HG03520 (cell line): Measurements from ENCODE around the gene LILRB2.
"Not testable (repeated sequence)": the region's sequence is repeated elsewhere in the genome, so short reads cannot be mapped to it uniquely, and the experiment has no call there.

Experiments
- ATAC-seq: cut with Tn5 transposase; IDR thresholded peaks from one replicate; pipeline ENCODE4 v1.9.1; 2021; ENCODE audit warnings: mild to moderate bottlenecking, moderate library complexity; ENCODE audit not compliant: unreplicated experiment

The LILRB2 gene

DNA sequence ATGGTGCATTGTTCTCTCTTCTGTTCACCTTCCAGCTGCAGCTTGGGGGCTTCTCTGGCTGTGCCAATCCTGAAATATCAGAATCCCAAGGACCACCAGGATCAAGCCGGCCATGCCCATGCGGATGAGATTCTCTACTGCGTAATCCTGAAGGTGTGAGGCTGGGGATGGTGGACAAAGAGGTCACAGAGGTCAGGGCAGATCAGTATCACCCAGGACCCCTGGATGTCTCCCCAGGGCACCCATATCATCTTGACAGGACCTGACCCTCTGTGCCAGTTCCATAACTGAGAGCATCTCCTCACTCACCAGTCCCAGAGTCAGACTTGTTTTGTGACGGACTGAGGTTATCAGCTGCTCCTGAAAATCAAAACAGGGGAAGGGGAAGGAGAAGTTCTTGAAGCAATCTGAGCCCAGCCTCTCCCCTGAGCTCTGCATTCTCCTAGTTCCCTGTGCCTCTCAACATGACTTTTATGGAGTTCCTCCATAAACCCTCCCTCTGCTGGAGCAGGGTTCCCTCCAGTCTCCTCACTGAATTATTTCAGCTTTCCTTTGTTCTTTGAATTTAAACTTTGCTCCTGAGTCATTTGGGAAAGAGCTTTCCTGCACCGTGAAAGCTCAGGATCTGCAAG is 26.6 kb upstream of the LILRB2 start:
- ATAC-seq = no peak

DNA sequence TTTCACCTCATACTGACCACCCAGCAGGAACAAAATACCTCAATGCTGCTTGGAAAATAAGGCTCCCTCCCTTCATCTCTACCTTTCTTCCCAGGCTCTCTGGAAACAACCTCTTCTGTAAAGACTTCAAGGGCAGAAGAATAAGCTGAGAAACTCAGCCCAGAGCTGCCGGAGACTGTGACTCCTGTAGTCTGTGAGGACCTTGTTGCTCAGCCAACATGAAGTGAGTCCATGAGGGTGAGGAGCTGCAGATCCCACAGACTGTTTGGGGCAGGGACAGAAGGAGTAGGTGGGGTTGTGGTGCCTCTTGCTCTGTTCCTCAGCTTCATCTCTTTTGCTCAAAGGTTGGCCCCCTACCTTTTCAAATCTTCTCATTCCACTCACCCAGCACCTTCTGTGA is 24.2 kb upstream of the LILRB2 start:
- ATAC-seq = no peak

DNA sequence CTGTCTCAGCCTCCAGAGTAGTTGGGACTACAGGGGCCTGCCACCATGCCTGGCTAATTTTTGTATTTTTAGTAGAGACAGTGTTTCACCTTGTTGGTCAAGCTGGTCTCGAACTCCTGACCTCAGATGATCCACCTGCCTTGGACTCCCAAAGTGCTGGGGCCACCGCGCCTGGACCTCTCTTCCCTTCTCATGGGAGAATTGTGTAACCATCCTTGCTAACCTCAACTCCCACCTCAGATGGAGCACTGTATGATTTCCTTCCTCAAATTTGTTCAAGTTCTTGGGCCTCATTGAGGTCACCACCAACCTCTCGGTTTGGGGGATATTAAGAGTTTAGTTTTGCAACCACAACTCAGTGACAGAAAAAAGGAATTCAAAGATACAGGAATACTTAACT is 21.3 kb upstream of the LILRB2 start:
- ATAC-seq = no peak

DNA sequence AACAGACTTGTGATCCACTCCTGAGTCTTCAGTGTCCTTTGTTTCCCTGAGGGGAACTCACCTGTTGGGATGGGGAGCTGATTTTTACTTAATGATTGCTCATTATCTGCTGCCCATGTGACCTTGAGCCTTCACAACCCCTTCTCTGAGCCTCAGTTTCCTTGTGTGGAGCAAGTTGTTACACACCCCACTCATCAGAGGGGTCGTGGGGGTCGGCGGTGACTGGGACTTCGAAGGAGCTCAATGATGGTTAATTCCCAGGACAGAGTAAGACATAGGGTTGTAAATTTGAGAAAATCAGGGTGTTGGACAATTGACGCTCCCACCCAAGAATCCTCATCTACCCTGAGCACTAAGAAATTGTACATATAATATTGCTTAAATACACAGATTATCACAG is 18.6 kb upstream of the LILRB2 start:
- ATAC-seq = no peak

DNA sequence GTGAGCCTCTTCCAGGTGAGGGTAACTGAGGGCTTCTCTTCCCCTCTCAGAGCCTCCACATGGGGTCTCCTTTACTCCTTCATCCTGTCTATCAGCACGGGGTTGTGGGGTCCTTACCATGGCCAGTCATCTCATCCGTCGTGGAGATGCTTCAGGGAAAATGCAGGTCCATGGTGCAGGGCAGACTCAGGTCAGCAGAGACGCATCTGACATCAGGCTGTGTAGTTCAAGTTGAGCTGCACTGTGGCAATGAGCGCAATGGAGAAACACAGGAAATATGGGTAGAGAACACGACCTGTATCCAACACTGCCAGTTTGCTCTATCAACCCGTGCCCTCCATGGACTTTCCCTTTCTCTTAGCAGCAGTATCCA is 18.2 kb upstream of the LILRB2 start:
- no peak for ATAC-seq

DNA sequence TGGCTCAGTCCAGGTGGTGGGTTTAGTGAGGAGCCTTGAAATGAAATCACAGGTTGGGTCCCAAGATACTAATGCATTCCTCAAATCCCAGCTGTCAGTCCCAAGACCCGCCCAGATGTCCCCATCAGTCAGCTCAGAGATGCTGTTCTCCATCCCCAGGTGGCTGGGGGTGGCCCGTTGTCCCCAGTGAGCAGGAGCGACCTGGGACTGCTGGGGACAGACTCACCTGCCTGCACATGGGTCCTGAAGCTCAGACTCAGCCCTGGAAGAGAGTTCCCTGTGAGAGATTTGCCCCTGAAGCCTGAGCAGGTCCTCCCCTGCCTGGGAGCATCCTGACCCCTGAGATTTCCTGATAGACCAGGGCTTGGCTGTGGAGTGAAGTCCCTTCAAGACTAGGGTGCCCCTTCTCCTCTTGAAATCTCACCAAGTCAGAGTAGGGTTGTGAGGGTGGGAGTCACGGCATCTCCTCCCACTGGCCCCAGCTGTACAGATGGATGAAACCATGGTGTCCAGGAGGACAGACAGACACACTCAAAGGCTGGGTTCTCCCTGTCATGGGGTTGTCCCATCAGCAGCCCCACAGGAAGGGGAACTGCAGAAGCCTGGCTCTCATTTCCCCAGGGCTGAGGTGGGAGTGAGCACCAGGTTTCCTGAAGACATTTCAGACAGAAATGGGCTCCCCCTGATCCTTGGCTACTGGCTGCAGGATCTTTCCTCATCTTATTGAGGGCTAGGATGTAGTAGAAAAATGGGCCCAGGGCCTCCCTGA is 17.6 kb upstream of the LILRB2 start:
- no peak for ATAC-seq

DNA sequence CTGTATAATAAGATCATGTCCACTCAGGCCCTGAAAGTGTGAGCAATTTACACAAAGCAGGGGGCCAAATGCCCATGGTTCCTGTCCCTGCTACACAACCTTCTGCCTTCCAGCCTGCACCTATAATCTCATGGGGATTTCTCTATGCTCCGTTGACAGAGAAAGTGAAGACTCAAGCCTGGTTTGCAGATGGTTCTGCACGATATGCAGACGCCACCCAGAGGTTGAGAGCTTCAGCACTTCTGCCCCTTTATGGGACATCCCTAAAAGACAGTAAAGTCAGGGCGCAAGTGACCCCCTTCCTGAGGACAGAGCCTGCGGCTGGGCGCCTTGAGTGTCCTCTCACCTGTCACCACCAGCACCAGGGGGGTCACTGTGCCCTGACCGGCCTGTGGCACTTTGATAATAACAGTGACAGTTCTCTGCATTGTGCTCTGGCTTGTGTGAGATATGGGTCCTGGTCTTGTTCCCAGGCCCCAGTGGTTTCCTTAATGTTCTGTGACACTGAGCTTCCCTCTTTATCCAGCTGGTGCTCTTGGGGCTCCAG is 16.9 kb upstream of the LILRB2 start:
- no peak for ATAC-seq

DNA sequence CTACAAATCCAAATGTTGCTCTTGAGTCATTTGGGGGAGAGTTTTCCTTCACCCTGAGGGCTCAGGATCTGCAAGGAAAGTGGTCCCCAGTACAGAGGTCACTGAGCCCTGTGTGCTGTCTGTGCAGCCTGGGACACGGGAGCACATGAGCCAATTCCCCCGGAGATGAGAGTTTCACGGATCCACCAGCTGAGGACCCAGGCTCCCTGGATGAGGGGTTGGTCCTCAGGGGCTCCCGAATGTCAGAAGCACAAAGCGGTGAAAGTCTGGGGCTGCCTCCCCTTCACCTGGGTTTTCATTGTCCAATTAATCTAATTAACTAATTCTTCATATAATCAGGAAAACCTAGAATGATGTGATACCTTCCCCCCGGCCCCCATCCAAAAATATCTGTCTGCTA is 13.6 kb upstream of the LILRB2 start:
- no peak for ATAC-seq

DNA sequence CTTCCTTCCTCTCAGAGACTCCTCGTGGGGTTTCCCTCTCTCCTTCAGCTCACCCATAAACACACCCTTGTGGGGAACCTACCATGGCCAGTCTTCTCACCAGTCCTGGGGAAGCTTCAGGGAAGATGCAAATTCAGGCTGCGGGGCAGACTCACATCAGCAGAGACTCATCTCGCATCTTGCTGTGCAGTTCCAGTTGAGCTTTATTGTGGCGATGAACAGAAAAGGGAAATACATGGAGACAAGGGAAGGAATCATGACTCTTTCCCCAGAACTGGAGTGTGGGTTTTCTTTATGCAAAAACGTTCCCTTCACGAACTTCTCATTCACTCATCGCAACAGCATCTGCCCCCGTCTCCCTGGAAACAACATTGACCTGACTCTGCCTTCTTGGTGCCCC is 8.2 kb upstream of the LILRB2 start:
- not testable (repeated sequence) for ATAC-seq

DNA sequence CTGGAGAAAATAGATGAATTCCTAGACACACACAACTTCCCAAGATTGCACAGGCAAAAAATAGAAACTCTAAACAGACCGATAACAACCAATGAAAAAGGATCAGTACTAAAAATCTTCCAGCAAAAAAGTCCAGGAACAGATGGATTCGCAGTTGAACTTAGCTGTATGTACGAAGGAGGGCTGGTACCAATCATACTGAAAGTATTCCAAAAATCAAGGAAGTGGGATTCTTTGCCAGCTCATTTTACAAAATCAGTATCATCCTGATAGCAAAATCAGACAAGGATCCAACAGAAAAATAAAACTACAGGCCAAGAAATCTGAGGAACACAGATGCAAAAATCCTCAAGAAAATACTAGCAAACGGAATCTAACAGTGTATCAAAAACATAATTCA is 6.5 kb upstream of the LILRB2 start:
- ATAC-seq = no peak

DNA sequence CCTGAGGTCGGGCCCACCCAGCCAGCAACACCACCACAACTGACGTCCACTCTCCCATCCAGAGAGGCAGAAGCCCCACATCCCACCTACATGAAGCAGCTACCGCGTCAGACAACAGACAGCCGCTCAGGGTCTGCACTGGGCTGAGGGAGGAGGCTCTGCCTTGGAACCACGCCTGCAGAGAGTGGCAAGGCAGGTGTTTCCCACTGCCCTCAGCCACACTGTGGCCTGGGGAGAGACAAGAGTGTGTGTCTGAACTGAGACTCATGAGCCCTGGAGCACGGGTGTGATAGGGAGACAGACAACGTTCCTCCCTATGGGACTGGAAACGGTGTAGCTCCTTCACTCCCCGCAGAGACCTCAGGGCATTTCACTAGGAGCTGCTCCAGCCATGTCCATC is 5.4 kb upstream of the LILRB2 start:
- ATAC-seq = not testable (repeated sequence)

DNA sequence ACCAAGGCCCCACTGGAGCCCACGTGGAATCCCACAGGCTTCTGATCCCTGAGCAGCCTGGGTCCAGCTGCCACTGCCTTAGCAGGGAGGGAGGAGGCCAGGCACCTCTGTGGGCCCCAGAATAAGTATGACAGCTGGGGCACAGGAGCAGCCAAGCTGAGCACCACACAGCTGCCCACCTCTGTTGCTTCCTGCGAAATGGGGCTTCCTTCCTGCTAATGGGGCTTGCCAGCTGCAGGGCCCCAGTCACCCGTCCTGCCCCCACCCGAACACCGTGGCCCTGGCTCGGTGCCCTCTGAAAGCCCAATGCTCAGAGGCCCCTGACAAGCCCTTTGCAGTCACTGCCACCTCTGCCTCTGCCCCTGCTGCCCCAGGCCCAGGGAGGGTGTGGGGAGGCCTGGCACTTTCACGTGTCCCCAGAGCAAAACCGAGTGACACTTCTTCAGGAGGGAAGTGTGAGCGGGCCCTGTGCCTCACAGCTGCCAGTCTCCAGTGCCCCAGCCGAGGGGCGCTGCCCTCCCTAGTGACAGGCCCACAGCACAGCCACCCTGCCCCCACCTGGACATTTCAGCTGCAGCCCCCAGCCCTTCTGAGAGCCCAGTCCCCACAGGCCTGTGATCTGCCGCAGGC is 4.6 kb upstream of the LILRB2 start:
- ATAC-seq = not testable (repeated sequence)

DNA sequence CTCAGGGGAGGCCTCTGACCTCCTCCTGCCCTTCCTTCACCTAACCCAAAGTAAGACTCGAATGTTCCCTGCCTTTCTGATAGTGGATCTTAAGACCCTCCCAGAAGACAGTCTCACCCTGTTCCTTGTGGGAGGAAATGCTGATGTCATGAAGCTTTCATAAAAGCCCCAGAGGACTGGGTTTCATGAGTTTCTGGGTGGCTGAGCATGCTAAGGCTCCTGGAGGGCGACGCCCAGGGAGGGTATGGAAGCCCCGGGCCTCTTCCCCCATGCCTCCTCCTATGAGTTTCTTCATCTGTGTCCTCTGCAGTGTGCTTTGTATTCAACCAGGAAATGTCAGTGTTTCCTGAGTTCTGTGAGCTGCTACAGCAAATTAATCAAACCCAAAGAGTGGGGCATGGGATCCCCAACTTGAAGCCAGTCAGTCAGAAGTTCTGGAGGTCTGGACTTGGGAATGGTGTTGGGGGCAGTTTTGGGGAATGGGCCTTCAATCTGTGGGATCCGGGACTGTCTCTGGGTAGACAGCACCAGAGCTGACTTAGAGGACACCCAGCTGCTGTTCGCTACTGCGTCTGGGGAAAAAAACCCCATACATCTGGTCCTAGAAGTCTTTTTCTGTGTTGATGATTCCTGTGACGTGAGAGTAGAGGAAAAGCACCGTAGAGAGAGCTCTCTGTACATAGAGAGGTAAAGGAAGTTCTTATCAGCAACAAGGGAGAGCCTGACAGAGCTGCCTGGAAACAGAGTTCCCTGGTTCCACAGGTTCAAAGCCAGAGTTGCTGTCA is 2.0 kb upstream of the LILRB2 start:
- ATAC-seq = no peak

DNA sequence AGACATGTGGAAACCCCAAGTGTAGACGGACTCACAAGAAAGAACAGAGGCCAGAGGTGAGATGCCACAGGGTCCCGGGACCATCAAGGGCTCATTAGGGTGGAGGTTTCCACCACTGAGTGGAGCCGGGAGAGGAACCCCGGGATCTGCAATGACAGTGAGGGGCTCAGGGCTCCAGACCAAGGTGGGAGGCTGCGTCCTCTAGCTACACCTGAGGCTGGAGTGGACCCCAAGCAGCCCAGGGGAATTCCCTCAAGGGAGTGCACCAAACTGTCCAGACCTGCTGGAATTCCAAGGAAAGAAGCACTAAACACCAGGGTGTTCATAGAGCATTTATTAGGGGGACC is 792 bp upstream of the LILRB2 start:
- ATAC-seq = not testable (repeated sequence)

DNA sequence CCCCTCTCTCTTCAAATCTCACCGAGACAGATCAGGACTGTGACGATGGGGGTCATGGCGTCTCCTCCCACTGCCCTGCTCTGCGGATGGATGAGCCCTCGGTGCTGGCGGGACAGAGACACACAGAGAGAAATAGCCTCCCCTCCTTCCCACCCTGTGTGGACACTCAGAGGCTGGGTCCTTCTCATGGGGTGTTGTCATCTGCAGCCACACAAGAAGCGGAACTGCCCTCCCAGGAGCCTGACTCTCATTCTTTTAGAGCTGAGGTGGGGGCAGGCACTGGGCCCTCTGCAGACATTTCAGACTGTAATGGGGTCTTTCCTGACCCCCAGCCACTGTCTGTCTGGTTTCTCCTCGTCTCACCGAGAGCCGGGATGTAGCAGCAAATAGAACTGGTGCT is 469 bp downstream of the LILRB2 start:
- not testable (repeated sequence) for ATAC-seq

DNA sequence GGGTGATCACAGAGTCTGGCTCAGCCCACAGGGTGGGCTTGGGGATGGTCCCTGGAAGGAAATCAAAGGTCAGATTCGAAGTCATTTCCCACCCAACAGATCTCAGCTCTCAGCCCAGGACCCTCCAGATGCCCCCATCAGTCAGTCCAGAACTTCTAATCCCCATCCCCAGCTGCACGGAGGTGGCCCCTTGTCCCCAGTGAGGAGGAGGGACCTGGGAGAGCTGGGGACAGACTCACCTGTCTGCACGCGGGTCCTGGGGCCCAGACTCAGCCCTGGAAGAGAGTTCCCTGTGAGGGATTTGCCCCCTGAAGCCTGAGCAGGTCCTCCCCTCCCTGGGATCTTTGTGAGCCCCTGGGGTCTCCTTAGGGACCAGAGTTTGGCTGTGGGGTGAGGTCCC is 885 bp downstream of the LILRB2 start:
- not testable (repeated sequence) for ATAC-seq

DNA sequence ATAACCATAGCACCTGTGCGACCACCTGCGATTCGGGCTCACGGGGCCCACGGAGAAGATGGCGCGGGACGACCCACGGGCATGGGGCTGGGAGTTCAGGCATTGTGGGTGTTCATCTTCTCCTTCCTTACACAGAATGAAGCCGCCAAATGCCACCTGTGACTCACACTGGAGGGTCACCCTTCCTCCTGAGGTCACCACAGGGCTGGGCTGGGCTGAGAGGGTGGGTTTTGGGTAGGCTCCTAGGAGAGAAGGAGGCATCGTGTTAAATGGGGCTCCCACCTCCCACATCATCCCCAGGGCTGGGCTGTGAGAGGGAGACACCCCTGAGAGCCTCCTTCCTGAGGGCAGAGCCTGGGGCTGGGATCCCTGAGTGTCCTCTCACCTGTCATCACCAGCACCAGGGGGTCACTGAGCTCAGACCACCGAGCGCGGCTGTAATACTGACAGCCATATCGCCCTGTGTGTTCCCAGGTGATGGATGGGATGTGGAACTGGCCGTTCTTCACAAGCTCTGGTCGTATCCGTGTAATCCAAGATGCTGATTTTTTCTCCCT is 1.4 kb downstream of the LILRB2 start:
- no peak for ATAC-seq

DNA sequence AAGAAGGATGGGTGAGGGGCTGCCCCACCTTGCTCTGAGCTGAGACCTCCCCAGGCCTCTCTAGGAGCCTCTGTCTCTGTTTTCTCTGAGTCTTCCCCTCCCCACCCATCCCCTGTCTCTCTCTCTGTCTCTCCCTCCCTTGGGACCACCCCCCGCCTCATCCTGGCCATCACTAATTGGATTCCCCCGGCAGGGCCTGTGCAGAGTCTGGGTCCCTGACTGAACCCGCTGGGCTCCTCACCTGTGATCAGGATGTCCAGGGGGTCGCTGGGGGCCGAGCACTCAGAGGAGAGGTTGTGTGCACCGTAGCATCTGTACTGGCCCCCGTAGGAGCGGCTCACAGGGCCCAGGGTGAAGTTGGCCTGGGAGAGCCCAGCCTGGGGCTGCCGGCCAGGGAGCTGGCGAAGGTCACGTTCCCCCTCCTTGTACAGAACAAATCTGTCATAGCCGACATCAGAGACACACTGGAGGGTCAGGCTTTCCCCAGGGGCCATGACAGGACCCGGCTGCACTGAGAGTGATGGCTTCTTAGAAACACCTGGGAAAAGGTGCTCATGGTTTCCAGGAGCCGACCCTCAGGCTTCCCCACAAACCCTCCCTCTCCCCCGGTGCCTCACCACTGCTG is 2.2 kb downstream of the LILRB2 start:
- not testable (repeated sequence) for ATAC-seq

DNA sequence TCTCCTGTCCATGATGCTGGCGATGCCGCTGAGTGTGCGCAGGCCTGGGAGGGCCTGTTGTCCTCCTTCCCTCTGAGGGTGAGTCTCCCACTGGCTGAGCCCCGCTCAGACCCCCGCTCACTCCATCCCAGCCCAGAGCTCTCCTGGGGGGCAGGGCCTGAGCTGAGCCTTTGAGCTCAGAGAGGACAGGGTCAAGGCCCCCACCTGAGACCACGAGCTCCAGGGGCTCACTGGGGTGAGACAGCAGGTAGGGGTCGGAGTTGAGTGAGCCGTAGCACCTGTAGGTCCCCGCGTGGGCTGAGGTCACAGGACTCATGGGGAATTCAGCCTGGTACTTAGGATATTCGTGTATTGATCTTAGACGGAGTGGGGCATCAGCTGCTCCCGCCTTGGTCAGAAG is 2.9 kb downstream of the LILRB2 start:
- ATAC-seq = not testable (repeated sequence)

DNA sequence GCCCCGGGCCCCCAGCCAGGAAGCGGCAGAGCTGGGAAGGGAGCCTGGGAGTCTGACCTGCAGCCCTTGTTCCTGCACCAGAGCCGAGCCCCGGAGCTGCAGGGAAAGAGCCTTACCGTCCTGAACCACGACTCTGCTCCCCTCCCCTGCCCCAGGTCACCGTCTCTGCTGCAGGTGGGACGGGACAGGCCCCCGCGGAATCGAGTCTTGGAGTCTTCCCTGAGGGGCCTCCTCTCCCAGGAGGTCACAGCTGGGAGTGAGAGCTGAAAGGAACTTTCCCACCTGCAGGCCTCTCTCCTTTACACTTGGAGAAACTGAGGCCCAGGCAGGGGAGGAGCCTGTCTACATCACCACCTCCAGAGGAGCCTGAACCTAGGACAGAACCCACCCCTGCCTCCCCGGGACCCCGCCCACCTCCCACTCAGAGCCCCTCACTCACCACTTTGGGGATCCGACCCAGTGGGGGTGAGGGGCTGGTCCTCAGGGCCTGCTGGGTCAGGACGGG is 3.7 kb downstream of the LILRB2 start:
- ATAC-seq = not testable (repeated sequence)
